Tibial artery (tissue), 4 donors: ENCODE measurements around the gene KLHL2.
"Not testable (repeated sequence)": the region's sequence is repeated elsewhere in the genome, so short reads cannot be mapped to it uniquely, and the experiment has no call there.

ENCODE experiments used
- DNase-seq, 2 donors: peaks; one replicate each; pipeline ENCODE4 v3.0.0-alpha.2; 2019
- H3K27ac ChIP-seq, 2 donors: fragments of 200-600 bp; sonication (generic) in 1 of 2; 1 replicate in 1 of 2; 2 replicates in 1 of 2; pipeline ENCODE4 v1.5.1; 2018 to 2019; ENCODE audit warnings: mild to moderate bottlenecking in 1 of 2
- H3K27me3 ChIP-seq, 2 donors: fragments of 200-600 bp; sonication (generic) in 1 of 2; one replicate each; pipeline versions ENCODE4 v1.5.1 to v1.6.0; 2016 to 2019
- H3K36me3 ChIP-seq, 3 donors: fragments of 200-600 bp; sonication (generic) in 2 of 3; one replicate each; pipeline ENCODE4 v1.5.1; 2016 to 2019; ENCODE audit warnings: mild to moderate bottlenecking in 2 of 3
- H3K4me1 ChIP-seq, 4 donors: fragments of 200-600 bp; sonication (generic) in 2 of 4; 1 replicate in 3 of 4; 2 replicates in 1 of 4; pipeline ENCODE4 v1.5.1; 2016 to 2019
- H3K4me3 ChIP-seq, 2 donors: fragments of 200-600 bp; sonication (generic) in 1 of 2; 1 replicate in 1 of 2; 2 replicates in 1 of 2; pipeline ENCODE4 v1.5.1; 2018 to 2019; ENCODE audit warnings: mild to moderate bottlenecking in 2 of 2
- H3K9me3 ChIP-seq, 3 donors: fragments of 200-600 bp; sonication (generic) in 1 of 3; one replicate each; pipeline ENCODE4 v1.5.1; 2016 to 2019
- intact Hi-C: fragments of 100-400 bp; cut with DNase I; formaldehyde crosslinking; loops from one replicate; pipeline ENCODE4 v1.15.0; 2023; ENCODE audit warnings: low total_unique reads
- TF ChIP-seq, protein P1 (sequence below), 2 experiments: fragments of 200-600 bp in 1 of 2; fragments of 450-650 bp in 1 of 2; IDR thresholded peaks; one replicate each; pipeline ENCODE4 v1.5.1; 2017 to 2019; ENCODE audit warnings: antibody characterized with exemption in 2 of 2, mild to moderate bottlenecking in 1 of 2, moderate library complexity in 1 of 2

The KLHL2 gene

DNA sequence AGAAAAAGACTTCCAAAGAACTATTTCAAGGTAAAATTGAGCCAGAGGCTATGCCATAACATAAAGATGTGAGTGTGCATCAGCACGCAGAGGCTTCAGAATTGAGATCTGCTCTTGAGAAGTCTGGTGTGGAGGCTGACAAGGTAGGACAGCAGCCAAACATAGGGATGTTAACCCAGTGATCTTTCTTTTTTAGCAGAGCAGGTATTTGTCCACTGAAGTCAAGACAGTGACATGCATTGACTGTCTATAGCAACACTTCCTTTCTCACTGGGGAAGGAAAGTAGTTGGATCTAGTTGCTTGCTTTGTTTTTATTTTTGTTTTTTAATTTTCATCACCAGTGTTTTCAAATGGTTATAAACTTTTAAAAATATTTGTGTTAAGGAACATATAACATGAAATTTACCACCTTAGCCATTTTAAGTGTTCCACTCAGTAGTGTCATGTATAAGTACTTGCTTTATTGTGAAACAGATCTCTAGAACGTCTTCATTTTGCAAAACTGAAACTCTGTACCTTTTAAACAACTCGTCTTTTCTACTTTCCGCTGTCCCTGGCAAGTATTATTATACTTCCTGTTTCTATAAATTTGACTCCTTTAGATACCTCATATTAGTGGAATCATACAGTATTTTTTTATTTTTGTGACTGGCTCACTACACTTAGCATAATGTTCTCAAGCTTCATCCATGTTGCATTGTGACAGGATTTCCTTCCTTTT, 79.4 kb downstream of the KLHL2 start:
- H3K27me3 ChIP-seq, H3K4me3 ChIP-seq, H3K4me1 ChIP-seq, H3K9me3 ChIP-seq, intact Hi-C loops, DNase-seq, H3K27ac ChIP-seq, H3K36me3 ChIP-seq: not testable (repeated sequence)

DNA sequence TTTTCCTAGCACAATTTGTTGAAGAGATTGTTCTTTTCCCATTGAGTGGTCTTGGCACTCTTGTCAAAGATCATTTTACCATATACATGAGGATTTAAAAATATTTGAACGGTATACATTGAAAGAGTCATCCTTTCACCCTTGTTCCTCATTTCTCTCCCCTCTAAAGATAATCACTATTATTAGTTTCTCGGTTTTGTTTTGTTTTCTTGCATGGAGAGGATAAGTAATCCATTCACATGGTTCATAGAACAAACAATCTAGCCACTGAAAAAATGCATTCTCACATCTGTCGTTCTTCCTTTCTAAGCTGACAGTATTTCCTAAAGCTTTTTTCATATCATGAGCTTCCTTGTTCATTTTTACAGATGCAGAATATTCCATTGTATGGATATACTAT, 80.9 kb downstream of the KLHL2 start:
- TF ChIP-seq, protein P1, sequence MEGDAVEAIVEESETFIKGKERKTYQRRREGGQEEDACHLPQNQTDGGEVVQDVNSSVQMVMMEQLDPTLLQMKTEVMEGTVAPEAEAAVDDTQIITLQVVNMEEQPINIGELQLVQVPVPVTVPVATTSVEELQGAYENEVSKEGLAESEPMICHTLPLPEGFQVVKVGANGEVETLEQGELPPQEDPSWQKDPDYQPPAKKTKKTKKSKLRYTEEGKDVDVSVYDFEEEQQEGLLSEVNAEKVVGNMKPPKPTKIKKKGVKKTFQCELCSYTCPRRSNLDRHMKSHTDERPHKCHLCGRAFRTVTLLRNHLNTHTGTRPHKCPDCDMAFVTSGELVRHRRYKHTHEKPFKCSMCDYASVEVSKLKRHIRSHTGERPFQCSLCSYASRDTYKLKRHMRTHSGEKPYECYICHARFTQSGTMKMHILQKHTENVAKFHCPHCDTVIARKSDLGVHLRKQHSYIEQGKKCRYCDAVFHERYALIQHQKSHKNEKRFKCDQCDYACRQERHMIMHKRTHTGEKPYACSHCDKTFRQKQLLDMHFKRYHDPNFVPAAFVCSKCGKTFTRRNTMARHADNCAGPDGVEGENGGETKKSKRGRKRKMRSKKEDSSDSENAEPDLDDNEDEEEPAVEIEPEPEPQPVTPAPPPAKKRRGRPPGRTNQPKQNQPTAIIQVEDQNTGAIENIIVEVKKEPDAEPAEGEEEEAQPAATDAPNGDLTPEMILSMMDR (IDR thresholded peaks at IDR 0.05) = no peak
- Histone ChIP-seq H3K36me3 (peaks cover 0 to 6% (median 6%) of the 10 kb centered on the region in 3 donors), H3K4me3 (no peak overlapping the region), H3K4me1 (no peaks in the 10 kb centered on the region), H3K9me3 (no peaks in the 10 kb centered on the region), H3K27ac (no peak overlapping the region), H3K27me3 (no peaks in the 10 kb centered on the region)
- DNase-seq = no peak
- intact Hi-C loops = no loop called here

DNA sequence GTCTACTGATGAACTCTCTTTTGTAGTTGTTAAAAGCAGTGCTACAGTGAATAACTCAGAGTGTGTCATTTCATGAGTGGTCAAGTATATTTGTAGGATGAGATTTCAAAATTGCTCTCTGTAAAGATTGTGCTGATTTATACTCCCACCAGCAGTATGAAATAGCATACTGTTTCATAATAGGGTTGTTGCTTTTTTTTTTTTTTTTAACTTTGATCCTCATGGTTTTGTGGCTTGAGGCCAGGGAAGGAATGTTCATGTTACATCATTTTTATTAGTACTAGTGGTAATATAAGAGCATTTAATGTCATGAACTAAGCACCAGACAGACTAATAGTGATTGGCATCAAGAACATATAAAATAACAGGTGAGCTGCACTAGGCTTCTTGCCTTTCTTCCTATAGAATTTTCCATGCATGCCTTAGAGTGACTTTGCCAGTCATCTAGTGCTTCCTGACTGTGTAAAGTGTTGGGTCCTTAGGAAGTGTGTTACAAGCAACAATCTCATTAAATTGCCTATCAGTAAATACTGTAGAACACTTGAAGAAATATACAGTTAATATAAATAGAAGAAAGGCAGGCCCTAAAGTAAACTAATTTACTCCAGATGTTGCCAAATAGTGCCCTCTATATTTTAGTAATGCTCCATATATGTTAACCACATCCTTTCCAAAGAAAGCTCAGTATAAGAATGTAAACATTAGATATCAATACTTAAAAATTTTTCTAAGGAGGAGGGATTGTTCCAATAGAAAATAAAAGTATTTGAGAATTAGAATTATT, 81.5 kb downstream of the KLHL2 start:
- H3K4me1 ChIP-seq = no peaks in the 10 kb centered on the region
- H3K4me3 ChIP-seq = no peak overlapping the region
- peaks cover 0 to 6% (median 6%) of the 10 kb centered on the region in 3 donors for H3K36me3 ChIP-seq
- DNase-seq = no peak
- intact Hi-C loops = no loop called here
- TF ChIP-seq, protein P1 (IDR thresholded peaks at IDR 0.05) = no peak
- H3K9me3 ChIP-seq = no peaks in the 10 kb centered on the region
- H3K27me3 ChIP-seq = no peaks in the 10 kb centered on the region
- no peak overlapping the region for H3K27ac ChIP-seq

DNA sequence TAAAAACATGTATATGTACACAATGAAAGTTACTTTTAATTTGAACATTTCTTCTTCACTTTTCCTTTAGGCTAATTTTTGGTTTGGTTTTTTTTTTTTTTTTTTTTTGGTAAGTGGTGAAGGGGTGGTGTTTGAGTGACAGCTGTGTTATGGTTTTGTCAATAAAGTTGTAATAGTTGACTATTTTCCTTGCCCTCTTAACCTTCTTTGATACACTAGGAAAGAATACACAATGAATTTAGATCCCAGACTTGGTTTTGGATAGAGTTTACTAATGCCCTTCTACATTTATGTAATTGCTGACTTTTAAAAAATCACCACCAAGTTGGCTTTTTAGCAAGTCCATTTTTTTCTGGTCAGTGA, 82.0 kb downstream of the KLHL2 start:
- TF ChIP-seq, protein P1 (IDR thresholded peaks at IDR 0.05) = no peak
- intact Hi-C loops = no loop called here
- Histone ChIP-seq H3K4me1 (no peaks in the 10 kb centered on the region), H3K4me3 (no peak overlapping the region), H3K27me3 (no peaks in the 10 kb centered on the region), H3K36me3 (peaks cover 0 to 5% (median 3%) of the 10 kb centered on the region in 3 donors), H3K27ac (no peak overlapping the region), H3K9me3 (no peaks in the 10 kb centered on the region)
- no peak for DNase-seq

DNA sequence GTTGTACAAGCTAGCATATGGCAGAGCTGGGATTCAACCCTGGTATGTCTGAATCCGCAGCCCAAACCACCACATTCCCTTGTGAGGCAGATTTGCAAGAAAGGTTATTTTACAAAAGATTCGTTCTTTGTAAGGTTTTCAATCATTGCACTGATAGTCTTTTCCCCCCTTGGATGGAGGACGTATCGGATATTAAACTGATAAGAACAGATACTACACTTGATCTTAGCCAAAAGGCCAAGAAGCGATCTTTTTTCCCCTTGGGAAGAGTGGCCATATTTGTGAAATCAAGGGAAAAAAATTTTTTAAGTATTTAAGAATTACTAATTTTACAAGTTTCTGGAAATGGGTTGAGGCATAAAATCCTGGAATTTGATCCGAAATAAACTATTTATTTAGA, 85.7 kb downstream of the KLHL2 start:
- H3K9me3 ChIP-seq = no peaks in the 10 kb centered on the region
- no peak overlapping the region for H3K27ac ChIP-seq
- TF ChIP-seq, protein P1 (IDR thresholded peaks at IDR 0.05) = no peak
- no peaks in the 10 kb centered on the region for H3K27me3 ChIP-seq
- intact Hi-C loops = no loop called here
- DNase-seq = no peak
- H3K4me3 ChIP-seq = no peak overlapping the region
- H3K4me1 ChIP-seq = no peaks in the 10 kb centered on the region
- H3K36me3 ChIP-seq = peaks cover 0 to 11% (median 8%) of the 10 kb centered on the region in 3 donors

DNA sequence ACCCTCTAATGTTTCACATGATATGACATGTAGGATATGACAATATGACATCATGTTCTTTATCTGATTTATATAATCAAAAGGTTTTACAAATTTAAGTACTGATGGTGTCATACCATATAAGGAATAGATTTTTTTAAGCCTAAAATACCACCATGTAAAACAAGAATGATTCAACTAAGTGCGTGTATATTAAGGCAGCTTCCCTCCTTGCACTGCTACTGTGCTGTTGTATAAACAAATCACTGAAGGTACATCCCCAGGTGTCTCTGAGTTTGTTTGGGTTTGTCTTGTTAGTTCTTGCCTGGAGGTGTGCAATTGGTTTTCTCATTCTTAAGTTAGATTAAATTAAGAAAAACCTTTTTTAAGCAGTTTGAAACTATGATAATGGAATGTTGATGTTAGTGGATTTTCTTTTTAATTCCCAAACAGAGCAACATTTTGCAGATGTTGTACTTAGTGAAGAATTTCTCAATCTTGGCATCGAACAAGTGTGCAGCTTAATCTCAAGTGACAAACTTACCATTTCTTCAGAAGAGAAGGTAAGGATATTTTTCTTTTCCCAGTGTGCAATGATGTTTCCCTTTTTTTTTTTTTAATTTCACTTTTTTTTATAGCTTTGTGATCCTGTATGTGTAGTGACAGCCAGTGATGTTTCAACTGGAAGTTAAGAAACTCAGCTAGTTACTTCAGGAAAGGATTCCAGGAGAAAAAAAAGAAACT, 86.7 kb downstream of the KLHL2 start:
- no peak for DNase-seq
- Histone ChIP-seq H3K27ac (no peak overlapping the region), H3K4me3 (no peak overlapping the region), H3K9me3 (no peaks in the 10 kb centered on the region), H3K36me3 (peaks cover 0 to 15% (median 13%) of the 10 kb centered on the region in 3 donors), H3K4me1 (no peaks in the 10 kb centered on the region), H3K27me3 (no peaks in the 10 kb centered on the region)
- TF ChIP-seq, protein P1 (IDR thresholded peaks at IDR 0.05) = no peak
- intact Hi-C loops = no loop called here
